Muscle of arm (tissue), 12 donors: ENCODE measurements around the gene UBA3. TPM values are rescaled to one million over a fixed set of nuclear protein-coding genes. Genes with fewer than 3 reads are reported as not detected.

ENCODE experiments used
- DNase-seq: peaks from one replicate; pipeline ENCODE4 v3.0.0-alpha.2; 2013
- polyA plus RNA-seq, 12 donors: library from polyadenylated mRNA; unstranded; fragments of 120-200 nt; gene quantifications; one replicate each; pipeline ENCODE4 v1.2.1, GENCODE V29; 2013; ENCODE audit not compliant: insufficient read length in 12 of 12

The UBA3 gene
- polyA plus RNA-seq, 12 donors = 37.4 to 71.6 (median 54.2) TPM; not detected in 1

- DNase-seq = no peak
Measured at GRCh38 chr3:69079269-69080159, 651 bp downstream of the UBA3 start.

- DNase-seq = no peak
Measured at GRCh38 chr3:69072928-69073327, 7.2 kb downstream of the UBA3 start.

GRCh38 chr3:69066121-69066520, 14.0 kb downstream of the UBA3 start:
- DNase-seq = no peak

GRCh38 chr3:69065318-69065964, 14.7 kb downstream of the UBA3 start:
- no peak for DNase-seq

- no peak for DNase-seq
Measured at GRCh38 chr3:69063636-69064035, 16.5 kb downstream of the UBA3 start.

GRCh38 chr3:69059688-69060087, 20.5 kb downstream of the UBA3 start:
- no peak for DNase-seq

- DNase-seq = no peak
Measured at GRCh38 chr3:69058947-69059224, 21.3 kb downstream of the UBA3 start.

- no peak for DNase-seq
Measured at GRCh38 chr3:69058180-69058946, 21.8 kb downstream of the UBA3 start.

- DNase-seq = no peak
Measured at GRCh38 chr3:69052472-69052898, 27.7 kb downstream of the UBA3 start.

GRCh38 chr3:69051756-69052471, 28.3 kb downstream of the UBA3 start, which contains the start of gene TMF1:
Gene TMF1 (minus strand): TSS chr3:69052333. CDS start chr3:69052086, 247 bp downstream.
- DNase-seq = peak; percentile 99

GRCh38 chr3:69048990-69049389, 31.2 kb downstream of the UBA3 start:
- no peak for DNase-seq

- no peak for DNase-seq
Measured at GRCh38 chr3:69044608-69045007, 35.6 kb downstream of the UBA3 start.

- DNase-seq = no peak
Measured at GRCh38 chr3:69033470-69033869, 46.7 kb downstream of the UBA3 start.

GRCh38 chr3:69032737-69033136, 47.4 kb downstream of the UBA3 start:
- no peak for DNase-seq

GRCh38 chr3:69032142-69032541, 48.0 kb downstream of the UBA3 start:
- no peak for DNase-seq

GRCh38 chr3:69031635-69032034, 48.5 kb downstream of the UBA3 start:
- no peak for DNase-seq

GRCh38 chr3:69020857-69021256, 59.3 kb downstream of the UBA3 start:
- no peak for DNase-seq

- DNase-seq = no peak
Measured at GRCh38 chr3:69020424-69020823, 59.7 kb downstream of the UBA3 start.

GRCh38 chr3:69016901-69017300, 63.3 kb downstream of the UBA3 start:
- DNase-seq = no peak

- no peak for DNase-seq
Measured at GRCh38 chr3:69016102-69016501, 64.1 kb downstream of the UBA3 start.

GRCh38 chr3:69014022-69014580, 66.1 kb downstream of the UBA3 start:
- no peak for DNase-seq
